C4-2B (cell line): ENCODE measurements around the gene RASD1.

Source experiments
- H3K27ac ChIP-seq: fragments of 450-650 bp; 2 replicates; pipeline ENCODE4 v1.5.1; 2017
- CTCF ChIP-seq: fragments of 450-650 bp; conservative IDR thresholded peaks from 2 replicates; pipeline ENCODE4 v1.5.1; 2017; ENCODE audit warnings: mild to moderate bottlenecking
- ZFX ChIP-seq: fragments of 450-650 bp; IDR thresholded peaks from 2 replicates; pipeline ENCODE4 v1.6.1; 2017

RASD1 gene

GRCh38 chr17:17485420-17485819 is 10.8 kb downstream of the RASD1 start:
- TF ChIP-seq ZFX, result no peak
- no peak for TF ChIP-seq CTCF
- H3K27ac ChIP-seq, result no peak overlapping the region

GRCh38 chr17:17484451-17484899 is 11.7 kb downstream of the RASD1 start:
- TF ChIP-seq ZFX, result no peak
- no peak for TF ChIP-seq CTCF
- 0 out of 2 replicates have a peak overlapping the region, but pooled peaks have one; percentile 6 for H3K27ac ChIP-seq

GRCh38 chr17:17481860-17482259 is 14.3 kb downstream of the RASD1 start:
- TF ChIP-seq ZFX, result no peak
- TF ChIP-seq CTCF, result no peak
- no peak overlapping the region for H3K27ac ChIP-seq

- H3K27ac ChIP-seq, result no peak overlapping the region
- no peak for TF ChIP-seq ZFX
- no peak for TF ChIP-seq CTCF
Observed at GRCh38 chr17:17480593-17481148, 15.5 kb downstream of the RASD1 start.

- H3K27ac ChIP-seq, result no peak overlapping the region
- no peak for TF ChIP-seq ZFX
- no peak for TF ChIP-seq CTCF
Observed at GRCh38 chr17:17479209-17479608, 17.0 kb downstream of the RASD1 start.

GRCh38 chr17:17476865-17477467 is 19.2 kb downstream of the RASD1 start, which contains the start of gene MED9:
MED9 (plus strand) TSS chr17:17477000; CDS start chr17:17477042, 42 bp downstream.
- H3K27ac ChIP-seq, result peak within 1 kb of the TSS; percentile 92
- peak; percentile 89 for TF ChIP-seq ZFX
- TF ChIP-seq CTCF, result no peak

- no peak overlapping the region for H3K27ac ChIP-seq
- TF ChIP-seq CTCF (no peak), ZFX (no peak)
Observed at GRCh38 chr17:17474341-17474740, 21.9 kb downstream of the RASD1 start.
